GM12878 (cell line): Measurements from ENCODE around the gene LRRC8D. TPM values are rescaled to one million over a fixed set of nuclear protein-coding genes. Genes with fewer than 3 reads are reported as not detected.
A peak's percentile ranks its signal among the peaks of the same experiment; 100 is the strongest.

Source experiments
- ATAC-seq: fragments of 200-7000 bp; cut with Tn5 transposase; 3 replicates; pipeline ENCODE4 v1.9.1; 2020; ENCODE audit warnings: mild to moderate bottlenecking, moderate library complexity
- BruUV-seq: library from RNA; stranded (reverse); fragments of 400-500 nt; replicated peaks from 2 replicates; lab custom pipeline; 2021; lab: Mats Ljungman, UMichigan
- CTCF ChIA-PET: fragments of 300-600 bp; sonication (Branson Sonifier 250); formaldehyde crosslinking; extraction: SDS; loops from one replicate; lab custom pipeline; 2021; ENCODE audit warnings: inconsistent platforms; lab: Yijun Ruan, JAX
- POLR2A ChIA-PET: fragments of 350-600 bp; formaldehyde crosslinking; extraction: SDS; loops from one replicate; lab custom pipeline; 2021; ENCODE audit warnings: inconsistent platforms; lab: Charles Lee
- RAD21 ChIA-PET: fragments of 300-600 bp; sonication (Branson Sonifier 250); formaldehyde crosslinking; loops from one replicate; lab custom pipeline; 2023; ENCODE audit warnings: antibody characterized with exemption; ENCODE audit not compliant: unreplicated experiment; lab: Charles Lee
- SMC1A ChIA-PET: fragments of 300-600 bp; sonication (Branson Sonifier 250); formaldehyde crosslinking; loops from one replicate; lab custom pipeline; 2023; ENCODE audit not compliant: unreplicated experiment, uncharacterized antibody; lab: Charles Lee
- DNase-seq: peaks from one replicate; pipeline ENCODE4 v3.0.0-alpha.2; 2011; ENCODE audit warnings: low read depth, low spot score
- FAIRE-seq: peaks from 3 replicates; lab custom pipeline; 2011; peaks lifted over from hg19 to GRCh38; lab: Jason Lieb, UNC
- H2AFZ ChIP-seq: 2 replicates; pipeline ENCODE4 v1.6.0; 2011; ENCODE audit warnings: low read depth, low read length, control low read depth; ENCODE audit not compliant: control insufficient read depth
- H3K27ac ChIP-seq: 2 replicates; pipeline ENCODE4 v1.5.1; 2011; ENCODE audit warnings: control low read depth; ENCODE audit not compliant: control insufficient read depth, insufficient read depth
- H3K27me3 ChIP-seq, 2 experiments: replicated peaks in 1 of 2; 2 replicates each; pipeline versions ENCODE4 v1.6.0 to v1.6.1; 2011; ENCODE audit warnings: low read length in 1 of 2; ENCODE audit not compliant: control insufficient read depth in 2 of 2, insufficient read depth in 2 of 2
- H3K36me3 ChIP-seq, 2 experiments: 2 replicates each; pipeline ENCODE4 v1.5.1; 2011; ENCODE audit warnings: low read length in 1 of 2; ENCODE audit not compliant: control insufficient read depth in 2 of 2, insufficient read depth in 2 of 2
- H3K4me1 ChIP-seq: 2 replicates; pipeline ENCODE4 v1.6.1; 2011; ENCODE audit warnings: mild to moderate bottlenecking, low read length, moderate library complexity, mixed read lengths; ENCODE audit not compliant: control insufficient read depth, insufficient read depth
- H3K4me2 ChIP-seq: 2 replicates; pipeline ENCODE4 v1.6.0; 2011; ENCODE audit warnings: control low read depth; ENCODE audit not compliant: control insufficient read depth, insufficient read depth
- H3K4me3 ChIP-seq: fragments of 200-600 bp; sonication (generic); 2 replicates; pipeline ENCODE4 v1.5.1; 2016
- H3K79me2 ChIP-seq: 2 replicates; pipeline ENCODE4 v1.6.0; 2011; ENCODE audit warnings: low read length; ENCODE audit not compliant: control insufficient read depth, insufficient read depth
- H3K9ac ChIP-seq: 2 replicates; pipeline ENCODE4 v1.8.0; 2011; ENCODE audit warnings: low read length, control low read depth, mixed read lengths; ENCODE audit not compliant: control insufficient read depth, insufficient read depth
- H3K9me3 ChIP-seq: replicated peaks from 3 replicates; pipeline ENCODE4 v1.5.1; 2011; ENCODE audit warnings: mild to moderate bottlenecking, low read length; ENCODE audit not compliant: control insufficient read depth, insufficient read depth
- H4K20me1 ChIP-seq: 2 replicates; pipeline ENCODE4 v1.6.0; 2011; ENCODE audit not compliant: control insufficient read depth, insufficient read depth
- BHLHE40 ChIP-seq, 2 experiments: fragments of 450-650 bp in 1 of 2; IDR thresholded peaks; 2 replicates each; pipeline ENCODE4 v1.6.1; 2011 to 2017; ENCODE audit warnings: low read depth in 2 of 2, borderline replicate concordance in 1 of 2, improper control_type of control experiment in 1 of 2, low read length in 1 of 2, mild to moderate bottlenecking in 1 of 2
- BMI1 ChIP-seq: fragments of 450-650 bp; IDR thresholded peaks from 2 replicates; pipeline ENCODE4 v1.6.1; 2016; ENCODE audit warnings: mild to moderate bottlenecking, moderate library complexity, borderline replicate concordance
- BRCA1 ChIP-seq: IDR thresholded peaks from 2 replicates; pipeline ENCODE4 v1.6.1; 2011; ENCODE audit warnings: low read depth, low read length, improper control_type of control experiment
- CBX3 ChIP-seq: fragments of 200-600 bp; sonication (generic); IDR thresholded peaks from 2 replicates; pipeline ENCODE4 v1.6.1; 2016; ENCODE audit warnings: low read depth, borderline replicate concordance
- CREB1 ChIP-seq: IDR thresholded peaks from 2 replicates; pipeline ENCODE4 v1.6.1; 2012; ENCODE audit warnings: low read depth, mild to moderate bottlenecking, inconsistent platforms
- CREM ChIP-seq: IDR thresholded peaks from 2 replicates; pipeline ENCODE4 v1.6.1; 2014; ENCODE audit warnings: antibody characterized with exemption, low read depth
- EED ChIP-seq: sonication (generic); IDR thresholded peaks from 2 replicates; pipeline ENCODE4 v1.6.1; 2016; ENCODE audit warnings: antibody characterized with exemption, low read depth
- HDAC2 ChIP-seq: fragments of 200-600 bp; sonication (generic); IDR thresholded peaks from 2 replicates; pipeline ENCODE4 v1.6.1; 2017
- IKZF1 ChIP-seq: fragments of 450-650 bp; conservative IDR thresholded peaks from 2 replicates; pipeline ENCODE4 v1.6.1; 2017; ENCODE audit warnings: antibody characterized with exemption, mild to moderate bottlenecking
- IKZF2 ChIP-seq, 2 experiments: fragments of 450-650 bp; IDR thresholded peaks; 2 replicates each; pipeline ENCODE4 v1.6.1; 2017; ENCODE audit warnings: mild to moderate bottlenecking in 2 of 2, moderate library complexity in 2 of 2
- PML ChIP-seq: IDR thresholded peaks from 2 replicates; pipeline ENCODE4 v1.6.1; 2012; ENCODE audit warnings: low read length, inconsistent platforms
- RUNX3 ChIP-seq: IDR thresholded peaks from 2 replicates; pipeline ENCODE4 v1.6.1; 2012; ENCODE audit warnings: low read length, inconsistent platforms
- SPI1 ChIP-seq: IDR thresholded peaks from 2 replicates; pipeline ENCODE4 v1.6.1; 2011; ENCODE audit warnings: low read depth, mild to moderate bottlenecking, low read length, moderate library complexity, borderline replicate concordance; ENCODE audit not compliant: insufficient read depth
- YY1 ChIP-seq: IDR thresholded peaks from 2 replicates; pipeline ENCODE4 v1.6.1; 2011; ENCODE audit warnings: low read depth, mild to moderate bottlenecking, low read length
- ZNF217 ChIP-seq: fragments of 450-650 bp; IDR thresholded peaks from 2 replicates; pipeline ENCODE4 v1.6.1; 2017; ENCODE audit warnings: antibody characterized with exemption, mild to moderate bottlenecking
- ZNF687 ChIP-seq: fragments of 450-650 bp; IDR thresholded peaks from 2 replicates; pipeline ENCODE4 v1.6.1; 2017; ENCODE audit warnings: mild to moderate bottlenecking, moderate library complexity
- WGBS: methylation state at CpG from one replicate; pipeline ENCODE4 v1.1.6; 2016; ENCODE audit warnings: low lambda C conversion rate; ENCODE audit not compliant: insufficient replicate concordance, insufficient coverage; ENCODE audit errors: missing lambda C conversion rate; 5-methylcytosine and 5-hydroxymethylcytosine counted together
- in situ Hi-C: fragments of 300-500 bp; cut with MboI; formaldehyde crosslinking; loops from 9 replicates; pipeline ENCODE4 v1.14.3; 2018; ENCODE audit warnings: mixed read lengths
- intact Hi-C: fragments of 100-400 bp; cut with micrococcal nuclease; formaldehyde crosslinking; loops from one replicate; pipeline ENCODE4 v1.14.2; 2022; ENCODE audit not compliant: unreplicated experiment
- polyA plus RNA-seq, 11 experiments: library from polyadenylated mRNA; depleted of rRNA in 4 of 11; unstranded in 6 of 11; stranded (reverse) in 5 of 11; fragments of >200 nt; fragmentation: Nextera tagmentation in 4 of 11; fragmentation: Illumina TruSeq in 1 of 11; extraction: Ambion mirVana in 4 of 11; extraction: Trizol in 1 of 11; gene quantifications; 1 replicate in 1 of 11; 2 replicates in 10 of 11; pipeline versions ENCODE4 v1.2.1 to v1.2.3, GENCODE V29; 2011 to 2016; ENCODE audit warnings: inconsistent platforms in 2 of 11, missing spikeins in 2 of 11, low read depth in 1 of 11
- total RNA-seq, 4 experiments: library from RNA; depleted of rRNA in 3 of 4; stranded (reverse); fragments of >200 nt in 3 of 4; fragmentation: Illumina TruSeq in 1 of 4; extraction: Trizol in 1 of 4; gene quantifications; 2 replicates each; pipeline versions ENCODE4 v1.2.1 to v1.2.3, GENCODE V29; 2013 to 2021
- TF ChIP-seq, protein P1 (sequence below): fragments of 450-650 bp; IDR thresholded peaks from 2 replicates; pipeline ENCODE4 v1.6.1; 2016; ENCODE audit warnings: mild to moderate bottlenecking

LRRC8D gene
- total and polyA plus RNA-seq, 10 of the 15 experiments (the other 5 are each of a cell fraction or from before 2014, with no cell fraction given) = 5.6 to 44.1 (median 26.8) TPM

DNA sequence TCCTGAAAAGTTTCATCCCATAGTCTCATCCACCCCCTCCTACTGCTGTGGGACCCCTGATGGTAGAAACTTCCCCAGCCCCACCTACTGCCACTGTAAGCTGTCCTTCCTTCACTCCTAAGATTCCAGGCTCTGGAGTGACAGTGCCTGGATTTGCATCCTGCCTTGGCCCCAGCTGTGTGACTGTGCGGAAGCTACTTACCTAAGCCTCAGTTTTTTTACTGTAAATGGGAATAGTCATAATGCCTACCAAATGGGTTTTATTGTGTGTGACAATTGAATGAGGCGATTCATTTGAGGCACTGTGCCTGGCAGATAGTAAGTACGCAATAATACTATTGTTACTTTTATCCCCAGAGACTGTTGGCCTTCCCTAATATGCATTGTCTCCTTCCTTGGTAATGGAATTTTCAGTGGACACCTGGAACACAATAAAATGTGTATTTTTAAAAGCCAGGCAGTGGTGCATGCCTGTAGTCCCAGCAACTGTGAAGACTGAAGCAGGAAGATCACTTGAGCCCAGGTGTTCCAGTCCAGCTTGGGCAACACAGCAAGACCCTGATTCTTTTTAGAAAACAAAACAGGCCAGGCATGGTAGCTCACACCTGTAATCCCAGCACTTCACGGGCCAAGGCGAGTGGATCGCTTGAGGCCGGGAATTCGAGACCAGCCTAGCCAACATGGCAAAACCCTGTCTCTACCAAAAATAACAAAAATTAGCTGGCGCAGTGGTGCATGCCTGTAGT, 119.0 kb downstream of the LRRC8D start (continued):
- TF ChIP-seq ZNF687 (no peak), CBX3 (no peak), CREB1 (no peak), BRCA1 (no peak)

- CTCF ChIA-PET = interaction anchor here (0.8 kb wide), 1 partner anchor 160 kb away, joined by 4 read pairs; no protein-coding TSS in a partner anchor
- Histone ChIP-seq H2AFZ (no peak overlapping the region), H3K9ac (no peak overlapping the region), H3K79me2 (no peaks in the 10 kb centered on the region), H3K4me2 (0 out of 2 replicates have a peak overlapping the region, but pooled peaks have one; percentile 7), H4K20me1 (no peaks in the 10 kb centered on the region), H3K4me1 (peaks cover 16% of the 10 kb centered on the region), H3K9me3 (no peaks in the 10 kb centered on the region), H3K27ac (no peak overlapping the region), H3K4me3 (no peak overlapping the region), H3K36me3 (peaks cover 0 to 2% of the 10 kb centered on the region in 2 experiments; a peak in 1 of 4 replicates), H3K27me3 (no peaks in the 10 kb centered on the region)
- ATAC-seq = peak; percentile 53
- in situ Hi-C loops (no loop called here), intact Hi-C loops (no loop called here)
- peak; percentile 24 for DNase-seq
- SMC1A ChIA-PET = interaction anchor here (0.6 kb wide), 1 partner anchor 1406 kb away, joined by 4 read pairs; no protein-coding TSS in a partner anchor
- RAD21 ChIA-PET = no interaction called here
- BruUV-seq = no TSS peak
- FAIRE-seq = no peak
- POLR2A ChIA-PET = interaction anchor here (0.6 kb wide), 1 partner anchor 182 kb away, joined by 5 read pairs; no protein-coding TSS in a partner anchor
- 76% methylated on average over 6 of the region's 6 CpGs for WGBS
- TF ChIP-seq EED (peak; percentile 64), YY1 (peak; percentile 70), RUNX3 (peak; percentile 64), BHLHE40 (IDR thresholded peaks at IDR 0.05; ENCODE audit: borderline replicate concordance in 1 of 2, low read depth in 2 of 2, low read length in 1 of 2) (peak in 1 of 2 experiments; percentile 34; a peak in 1 of 4 replicates), BMI1 (peak; percentile 85), PML (0 out of 2 replicates have a peak, but pooled peaks have one; percentile 32), CREM (no peak), IKZF1 (peak; percentile 56), IKZF2 (IDR thresholded peaks at IDR 0.05) (peak; percentile 58 to 69; a peak in 2 of 4 replicates), ZNF217 (no peak), HDAC2 (no peak), SPI1 (peak; percentile 82)
- TF ChIP-seq, protein P1, sequence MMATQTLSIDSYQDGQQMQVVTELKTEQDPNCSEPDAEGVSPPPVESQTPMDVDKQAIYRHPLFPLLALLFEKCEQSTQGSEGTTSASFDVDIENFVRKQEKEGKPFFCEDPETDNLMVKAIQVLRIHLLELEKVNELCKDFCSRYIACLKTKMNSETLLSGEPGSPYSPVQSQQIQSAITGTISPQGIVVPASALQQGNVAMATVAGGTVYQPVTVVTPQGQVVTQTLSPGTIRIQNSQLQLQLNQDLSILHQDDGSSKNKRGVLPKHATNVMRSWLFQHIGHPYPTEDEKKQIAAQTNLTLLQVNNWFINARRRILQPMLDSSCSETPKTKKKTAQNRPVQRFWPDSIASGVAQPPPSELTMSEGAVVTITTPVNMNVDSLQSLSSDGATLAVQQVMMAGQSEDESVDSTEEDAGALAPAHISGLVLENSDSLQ = 0 out of 2 replicates have a peak, but pooled peaks have one; percentile 15
These were observed 120.4 kb downstream of the LRRC8D start for GRCh38 chr1:89941110-89941766.
